Activated CD4-positive, alpha-beta T cell treated with anti-CD3 and anti-CD28 coated beads, Interleukin-2, amount 10 ng/mL, durations not matched to agents 7 days and 5 days (primary cell): Measurements from ENCODE around the gene RALB. TPM values are rescaled to one million over a fixed set of nuclear protein-coding genes. Genes with fewer than 3 reads are reported as not detected.

Experiments
- CTCF ChIA-PET: fragments of 350-600 bp; sonication (Branson Sonifier 250); formaldehyde crosslinking; loops from one replicate; lab custom pipeline; 2021; ENCODE audit warnings: antibody characterized with exemption; lab: Charles Lee
- POLR2A ChIA-PET: fragments of 350-600 bp; sonication (Branson Sonifier 250); formaldehyde crosslinking; loops from one replicate; lab custom pipeline; 2021; ENCODE audit warnings: antibody characterized with exemption; lab: Charles Lee
- DNase-seq: peaks from one replicate; pipeline ENCODE4 v3.0.0-alpha.2; 2020
- H3K27ac Mint-ChIP-seq: one replicate; pipeline ENCODE4 v1.8.0; 2021; ENCODE audit warnings: mild to moderate bottlenecking, moderate library complexity, mixed read lengths
- H3K27me3 Mint-ChIP-seq: one replicate; pipeline ENCODE4 v1.8.0; 2021; ENCODE audit warnings: mixed read lengths
- H3K36me3 Mint-ChIP-seq: one replicate; pipeline ENCODE4 v1.8.0; 2021; ENCODE audit warnings: low read depth, mixed read lengths
- H3K4me1 Mint-ChIP-seq: one replicate; pipeline ENCODE4 v1.8.0; 2021; ENCODE audit warnings: mixed read lengths
- H3K4me3 Mint-ChIP-seq: one replicate; pipeline ENCODE4 v1.8.0; 2021; ENCODE audit warnings: mild to moderate bottlenecking, moderate library complexity, mixed read lengths
- H3K9me3 Mint-ChIP-seq: one replicate; pipeline ENCODE4 v1.8.0; 2021; ENCODE audit warnings: mixed read lengths
- total RNA-seq, 2 experiments: library from RNA; stranded (reverse); gene quantifications; one replicate each; pipeline ENCODE4 v1.2.3, GENCODE V29; 2021

Gene RALB
- total RNA-seq, 2 experiments from 2014 or later: 44.3 to 46.8 TPM

DNA sequence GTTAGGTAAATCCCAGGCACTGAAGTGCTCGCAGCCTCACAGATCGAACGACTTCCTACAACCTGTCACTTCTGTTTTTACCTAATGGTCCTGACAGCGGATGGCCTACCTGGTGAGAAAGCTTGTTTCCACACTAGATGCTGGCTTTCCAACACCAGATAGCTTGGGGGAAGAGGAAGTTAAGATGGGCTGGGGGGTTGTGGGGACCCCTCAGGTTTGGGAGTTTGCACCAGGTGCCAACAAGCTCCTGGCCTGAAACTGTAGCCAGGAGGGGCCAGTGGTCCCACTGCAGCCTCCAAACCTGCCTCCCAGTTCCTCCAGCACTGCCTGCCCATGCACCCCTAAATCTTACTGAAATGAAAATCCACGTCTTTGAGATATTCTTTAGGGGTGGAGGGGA lies 33.4 kb upstream of the RALB start:
- CTCF ChIA-PET: interaction anchor here (0.7 to 1.6 kb wide), 5 partner anchors 13 to 516 kb away, joined by 3 to 12 read pairs (median 3); no protein-coding TSS in a partner anchor
- H3K9me3 Mint-ChIP-seq: peaks cover 5% of the 10 kb centered on the region
- peaks cover 60% of the 10 kb centered on the region for H3K36me3 Mint-ChIP-seq
- H3K27ac Mint-ChIP-seq: no peak overlapping the region
- peaks cover 34% of the 10 kb centered on the region for H3K4me1 Mint-ChIP-seq
- DNase-seq: peak; percentile 0
- H3K27me3 Mint-ChIP-seq: no peaks in the 10 kb centered on the region
- H3K4me3 Mint-ChIP-seq: no peak overlapping the region
- POLR2A ChIA-PET: no interaction called here

- H3K27me3 Mint-ChIP-seq: no peaks in the 10 kb centered on the region
- no peak overlapping the region for H3K27ac Mint-ChIP-seq
- H3K9me3 Mint-ChIP-seq: peaks cover 5% of the 10 kb centered on the region
- peaks cover 62% of the 10 kb centered on the region for H3K36me3 Mint-ChIP-seq
- CTCF ChIA-PET: interaction anchor here (0.7 to 1.6 kb wide), 5 partner anchors 12 to 517 kb away, joined by 3 to 12 read pairs (median 3); no protein-coding TSS in a partner anchor
- no peak for DNase-seq
- no peak overlapping the region for H3K4me3 Mint-ChIP-seq
- POLR2A ChIA-PET: no interaction called here
- H3K4me1 Mint-ChIP-seq: peaks cover 39% of the 10 kb centered on the region
Observed at GRCh38 chr2:120219766-120220165, 32.9 kb upstream of the RALB start.

- H3K4me3 Mint-ChIP-seq: no peak overlapping the region
- no peaks in the 10 kb centered on the region for H3K27me3 Mint-ChIP-seq
- POLR2A ChIA-PET: no interaction called here
- peaks cover 64% of the 10 kb centered on the region for H3K36me3 Mint-ChIP-seq
- CTCF ChIA-PET: no interaction called here
- DNase-seq: no peak
- H3K4me1 Mint-ChIP-seq: peaks cover 46% of the 10 kb centered on the region
- H3K9me3 Mint-ChIP-seq: peaks cover 5% of the 10 kb centered on the region
- H3K27ac Mint-ChIP-seq: no peak overlapping the region
Observed at GRCh38 chr2:120220756-120221155, 31.9 kb upstream of the RALB start.

DNA sequence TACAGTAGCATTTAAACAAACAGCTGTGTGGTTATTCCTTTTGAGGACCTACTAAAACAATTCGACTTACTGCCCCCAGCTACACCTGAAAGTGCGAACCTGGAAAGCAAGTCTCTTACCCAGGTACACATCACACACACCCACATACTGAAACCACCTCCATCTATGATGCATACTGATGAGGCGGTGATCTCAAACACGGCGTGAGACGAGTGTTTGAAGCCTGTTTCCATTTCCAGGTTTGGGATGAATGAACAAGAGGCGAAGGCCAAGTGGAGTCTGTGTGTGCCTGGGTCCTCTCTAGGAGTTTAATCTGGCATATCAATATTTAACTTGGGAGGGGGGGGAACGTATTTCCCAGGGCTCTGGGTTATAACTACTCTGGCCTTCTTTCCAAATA lies 31.0 kb upstream of the RALB start:
- POLR2A ChIA-PET: no interaction called here

GRCh38 chr2:120222186-120223033 lies 30.2 kb upstream of the RALB start:
- H3K9me3 Mint-ChIP-seq: no peaks in the 10 kb centered on the region

More for the DNA sequence above, 31.0 kb upstream of the RALB start:
- CTCF ChIA-PET: interaction anchor here (1.5 kb wide), 1 partner anchor 26 kb away, joined by 4 read pairs; no protein-coding TSS in a partner anchor
- Mint-ChIP-seq H3K36me3 (peaks cover 66% of the 10 kb centered on the region), H3K27me3 (no peaks in the 10 kb centered on the region), H3K9me3 (peaks cover 2% of the 10 kb centered on the region), H3K4me3 (peak overlapping the region; percentile 66), H3K4me1 (peaks cover 54% of the 10 kb centered on the region), H3K27ac (peak overlapping the region; percentile 62)
- DNase-seq: no peak

DNA sequence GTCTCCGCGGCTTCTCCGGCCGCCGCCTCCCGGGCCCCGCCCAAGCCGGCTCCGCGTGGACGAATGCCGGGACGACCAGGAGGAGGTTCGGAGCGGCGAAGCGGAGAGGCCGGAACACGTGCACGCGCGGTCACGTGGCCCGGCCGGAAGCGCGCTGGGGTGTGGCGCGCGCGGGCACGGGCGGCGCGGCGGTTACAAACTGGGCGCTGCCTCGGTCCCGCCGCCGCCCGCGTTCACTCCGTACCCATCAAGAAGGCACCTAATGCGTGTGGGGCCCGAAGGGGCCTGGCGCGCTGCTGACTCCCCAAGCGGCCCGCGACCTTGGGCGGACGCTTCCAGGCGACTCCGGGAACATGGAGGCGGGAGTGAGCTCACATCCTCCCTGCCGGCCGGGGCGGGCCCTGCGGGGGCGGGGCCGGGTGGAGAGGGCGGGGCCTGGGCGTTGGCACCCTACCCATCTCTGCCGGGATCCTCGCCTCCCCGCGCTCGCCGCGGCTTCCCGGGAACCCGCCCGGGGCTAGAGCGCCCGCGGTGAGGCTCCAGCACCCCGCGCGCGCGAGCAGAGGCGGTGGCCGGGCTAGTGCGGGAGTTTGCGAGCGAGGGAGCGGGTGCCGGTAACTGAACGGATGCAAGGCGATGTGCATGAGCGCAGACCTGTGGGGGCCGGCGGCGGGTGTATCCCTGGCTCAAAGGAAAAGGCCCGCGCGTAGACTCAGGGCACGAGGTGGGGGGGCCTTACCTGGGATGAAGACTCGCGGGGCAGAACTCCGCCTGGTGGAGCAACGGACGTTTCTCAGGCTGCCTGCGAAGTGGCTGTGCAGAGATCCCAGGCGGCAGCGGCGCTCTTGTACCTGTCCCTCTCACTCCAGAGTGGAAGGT lies 29.4 kb upstream of the RALB start, which contains the start of gene TMEM185B:
TSS of gene TMEM185B (minus strand) at position 367 of the 879 bp plus-strand sequence. CDS start 424 bp downstream, outside the sequence.
- peak within 1 kb of the TSS; percentile 76 for H3K4me3 Mint-ChIP-seq
- H3K27ac Mint-ChIP-seq: peak within 1 kb of the TSS; percentile 92
- peaks cover 73% of the 10 kb centered on the region for H3K36me3 Mint-ChIP-seq
- H3K9me3 Mint-ChIP-seq: no peaks in the 10 kb centered on the region
- ChIA-PET POLR2A (interaction anchor here (1.0 kb wide), 3 partner anchors 9 to 90 kb away, joined by 4 to 5 read pairs (median 4); no protein-coding TSS in a partner anchor), CTCF (interaction anchor here (0.6 to 1.5 kb wide), 8 partner anchors 8 to 89 kb away, joined by 3 to 5 read pairs (median 4); no protein-coding TSS in a partner anchor)
- H3K27me3 Mint-ChIP-seq: no peaks in the 10 kb centered on the region
- peak; percentile 89 for DNase-seq
- peaks cover 70% of the 10 kb centered on the region for H3K4me1 Mint-ChIP-seq

More at GRCh38 chr2:120222186-120223033, 30.2 kb upstream of the RALB start:
- Mint-ChIP-seq H3K36me3 (peaks cover 71% of the 10 kb centered on the region), H3K27me3 (no peaks in the 10 kb centered on the region), H3K4me1 (peaks cover 62% of the 10 kb centered on the region), H3K4me3 (peak overlapping the region; percentile 66), H3K27ac (peak overlapping the region; percentile 92)
- ChIA-PET CTCF (interaction anchor here (0.6 to 1.5 kb wide), 8 partner anchors 9 to 90 kb away, joined by 3 to 5 read pairs (median 4); no protein-coding TSS in a partner anchor), POLR2A (interaction anchor here (1.0 kb wide), 3 partner anchors 10 to 91 kb away, joined by 4 to 5 read pairs (median 4); no protein-coding TSS in a partner anchor)
- no peak for DNase-seq

- H3K27me3 Mint-ChIP-seq: no peaks in the 10 kb centered on the region
- POLR2A ChIA-PET: no interaction called here
- CTCF ChIA-PET: interaction anchor here (1.1 kb wide), 1 partner anchor 15 kb away, joined by 3 read pairs; no protein-coding TSS in a partner anchor
- DNase-seq: no peak
- peaks cover 78% of the 10 kb centered on the region for H3K4me1 Mint-ChIP-seq
- peak overlapping the region; percentile 91 for H3K27ac Mint-ChIP-seq
- no peaks in the 10 kb centered on the region for H3K9me3 Mint-ChIP-seq
- H3K4me3 Mint-ChIP-seq: peak overlapping the region; percentile 76
- peaks cover 73% of the 10 kb centered on the region for H3K36me3 Mint-ChIP-seq
Observed at GRCh38 chr2:120224256-120224655, 28.4 kb upstream of the RALB start.

GRCh38 chr2:120224735-120225548 lies 27.7 kb upstream of the RALB start:
- Mint-ChIP-seq H3K36me3 (peaks cover 73% of the 10 kb centered on the region), H3K27ac (peak overlapping the region; percentile 91), H3K27me3 (no peaks in the 10 kb centered on the region)

GRCh38 chr2:120225549-120226065 lies 27.0 kb upstream of the RALB start:
- peaks cover 71% of the 10 kb centered on the region for H3K36me3 Mint-ChIP-seq

More at GRCh38 chr2:120224735-120225548, 27.7 kb upstream of the RALB start:
- CTCF ChIA-PET: interaction anchor here (0.5 to 1.1 kb wide), 4 partner anchors 15 to 555 kb away, joined by 3 to 4 read pairs (median 3); no protein-coding TSS in a partner anchor
- Mint-ChIP-seq H3K4me1 (peaks cover 82% of the 10 kb centered on the region), H3K4me3 (peak overlapping the region; percentile 76), H3K9me3 (no peaks in the 10 kb centered on the region)
- no peak for DNase-seq
- POLR2A ChIA-PET: interaction anchor here (1.0 kb wide), 1 partner anchor 92 kb away, joined by 3 read pairs; no protein-coding TSS in a partner anchor

GRCh38 chr2:120226316-120226715 lies 26.3 kb upstream of the RALB start:
- Mint-ChIP-seq H3K27me3 (no peaks in the 10 kb centered on the region), H3K4me1 (peaks cover 75% of the 10 kb centered on the region), H3K36me3 (peaks cover 71% of the 10 kb centered on the region), H3K9me3 (no peaks in the 10 kb centered on the region), H3K4me3 (no peak overlapping the region), H3K27ac (peak overlapping the region; percentile 37)
- ChIA-PET CTCF (no interaction called here), POLR2A (no interaction called here)
- no peak for DNase-seq

More at GRCh38 chr2:120225549-120226065, 27.0 kb upstream of the RALB start:
- Mint-ChIP-seq H3K9me3 (no peaks in the 10 kb centered on the region), H3K27ac (peak overlapping the region; percentile 50), H3K4me3 (no peak overlapping the region), H3K4me1 (peaks cover 82% of the 10 kb centered on the region), H3K27me3 (no peaks in the 10 kb centered on the region)
- CTCF ChIA-PET: interaction anchor here (0.5 to 1.0 kb wide), 3 partner anchors 17 to 555 kb away, joined by 3 to 4 read pairs (median 3); no protein-coding TSS in a partner anchor
- no peak for DNase-seq
- POLR2A ChIA-PET: interaction anchor here (1.0 kb wide), 1 partner anchor 91 kb away, joined by 3 read pairs; no protein-coding TSS in a partner anchor
